Uterus (tissue), 2 donors: ENCODE data around the gene ARSG.

Source experiments
- CTCF ChIP-seq, 4 experiments: fragments of 200-600 bp in 2 of 4; fragments of 450-650 bp in 2 of 4; sonication (generic) in 2 of 4; IDR thresholded peaks; one replicate each; pipeline ENCODE4 v1.5.1; 2016 to 2019; ENCODE audit warnings: antibody characterized with exemption in 4 of 4, mild to moderate bottlenecking in 2 of 4, moderate library complexity in 1 of 4
- POLR2A ChIP-seq, 2 donors: fragments of 450-650 bp; IDR thresholded peaks; one replicate each; pipeline ENCODE4 v1.6.1; 2016; ENCODE audit warnings: antibody characterized with exemption in 2 of 2, mild to moderate bottlenecking in 1 of 2, moderate library complexity in 1 of 2

- TF ChIP-seq POLR2A (IDR thresholded peaks at IDR 0.05) (no peak), CTCF (IDR thresholded peaks at IDR 0.05) (no peak)
These were observed 133.6 kb downstream of the ARSG start for GRCh38 chr17:68424861-68425260.
